Neural cell (in vitro differentiated cells): Measurements from ENCODE around the gene NTHL1.

ENCODE experiments used
- EP300 ChIP-seq: fragments of 450-650 bp; conservative IDR thresholded peaks from 2 replicates; pipeline ENCODE4 v1.6.1; 2014; ENCODE audit warnings: antibody characterized with exemption, mild to moderate bottlenecking, moderate library complexity; ENCODE audit not compliant: poor library complexity, severe bottlenecking
- EZH2 ChIP-seq: fragments of 200-600, 300-800 bp; shearing (Covaris generic), sonication (generic); IDR thresholded peaks from 2 replicates; pipeline ENCODE4 v1.6.1; 2014; ENCODE audit warnings: antibody characterized with exemption, low read length, borderline replicate concordance, mild to moderate bottlenecking; ENCODE audit not compliant: insufficient read depth, poor library complexity, severe bottlenecking
- MXI1 ChIP-seq: fragments of 450-650 bp; conservative IDR thresholded peaks from 2 replicates; pipeline ENCODE4 v1.6.1; 2014; ENCODE audit warnings: antibody characterized with exemption, mild to moderate bottlenecking; ENCODE audit not compliant: poor library complexity, severe bottlenecking
- POLR2AphosphoS5 ChIP-seq: IDR thresholded peaks from 2 replicates; pipeline ENCODE4 v1.6.1; 2012
- RAD21 ChIP-seq: fragments of 450-650 bp; conservative IDR thresholded peaks from 2 replicates; pipeline ENCODE4 v1.6.1; 2014; ENCODE audit warnings: antibody characterized with exemption, mild to moderate bottlenecking, moderate library complexity
- TF ChIP-seq, protein P1 (sequence below): fragments of 450-650 bp; IDR thresholded peaks from 2 replicates; pipeline ENCODE4 v1.5.1; 2014; ENCODE audit warnings: antibody characterized with exemption, mild to moderate bottlenecking, moderate library complexity; ENCODE audit not compliant: poor library complexity, severe bottlenecking
- TF ChIP-seq, protein P2 (sequence below): IDR thresholded peaks from 2 replicates; pipeline ENCODE4 v1.6.1; 2012; ENCODE audit warnings: borderline replicate concordance

DNA sequence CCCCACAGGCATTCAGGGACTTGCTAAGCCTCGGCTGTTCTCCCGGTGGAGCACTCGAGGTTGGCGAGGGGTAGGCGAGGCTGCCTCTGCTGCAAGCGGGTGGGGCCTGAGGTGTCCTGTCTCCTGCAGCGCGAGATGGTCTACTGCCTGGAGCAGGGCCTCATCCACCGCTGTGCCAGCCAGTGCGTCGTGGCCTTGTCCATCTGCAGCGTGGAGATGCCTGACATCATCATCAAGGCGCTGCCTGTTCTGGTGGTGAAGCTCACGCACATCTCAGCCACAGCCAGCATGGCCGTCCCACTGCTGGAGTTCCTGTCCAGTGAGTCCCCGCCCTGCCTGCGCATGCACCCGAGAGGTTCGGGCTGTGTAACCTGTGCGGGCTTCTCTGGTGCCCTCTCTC lies 26.4 kb upstream of the NTHL1 start:
- TF ChIP-seq RAD21, result no peak
- no peak for TF ChIP-seq EZH2
- TF ChIP-seq, protein P1, sequence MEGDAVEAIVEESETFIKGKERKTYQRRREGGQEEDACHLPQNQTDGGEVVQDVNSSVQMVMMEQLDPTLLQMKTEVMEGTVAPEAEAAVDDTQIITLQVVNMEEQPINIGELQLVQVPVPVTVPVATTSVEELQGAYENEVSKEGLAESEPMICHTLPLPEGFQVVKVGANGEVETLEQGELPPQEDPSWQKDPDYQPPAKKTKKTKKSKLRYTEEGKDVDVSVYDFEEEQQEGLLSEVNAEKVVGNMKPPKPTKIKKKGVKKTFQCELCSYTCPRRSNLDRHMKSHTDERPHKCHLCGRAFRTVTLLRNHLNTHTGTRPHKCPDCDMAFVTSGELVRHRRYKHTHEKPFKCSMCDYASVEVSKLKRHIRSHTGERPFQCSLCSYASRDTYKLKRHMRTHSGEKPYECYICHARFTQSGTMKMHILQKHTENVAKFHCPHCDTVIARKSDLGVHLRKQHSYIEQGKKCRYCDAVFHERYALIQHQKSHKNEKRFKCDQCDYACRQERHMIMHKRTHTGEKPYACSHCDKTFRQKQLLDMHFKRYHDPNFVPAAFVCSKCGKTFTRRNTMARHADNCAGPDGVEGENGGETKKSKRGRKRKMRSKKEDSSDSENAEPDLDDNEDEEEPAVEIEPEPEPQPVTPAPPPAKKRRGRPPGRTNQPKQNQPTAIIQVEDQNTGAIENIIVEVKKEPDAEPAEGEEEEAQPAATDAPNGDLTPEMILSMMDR, result no peak
- no peak for TF ChIP-seq POLR2AphosphoS5
- no peak for TF ChIP-seq EP300
- TF ChIP-seq, protein P2, sequence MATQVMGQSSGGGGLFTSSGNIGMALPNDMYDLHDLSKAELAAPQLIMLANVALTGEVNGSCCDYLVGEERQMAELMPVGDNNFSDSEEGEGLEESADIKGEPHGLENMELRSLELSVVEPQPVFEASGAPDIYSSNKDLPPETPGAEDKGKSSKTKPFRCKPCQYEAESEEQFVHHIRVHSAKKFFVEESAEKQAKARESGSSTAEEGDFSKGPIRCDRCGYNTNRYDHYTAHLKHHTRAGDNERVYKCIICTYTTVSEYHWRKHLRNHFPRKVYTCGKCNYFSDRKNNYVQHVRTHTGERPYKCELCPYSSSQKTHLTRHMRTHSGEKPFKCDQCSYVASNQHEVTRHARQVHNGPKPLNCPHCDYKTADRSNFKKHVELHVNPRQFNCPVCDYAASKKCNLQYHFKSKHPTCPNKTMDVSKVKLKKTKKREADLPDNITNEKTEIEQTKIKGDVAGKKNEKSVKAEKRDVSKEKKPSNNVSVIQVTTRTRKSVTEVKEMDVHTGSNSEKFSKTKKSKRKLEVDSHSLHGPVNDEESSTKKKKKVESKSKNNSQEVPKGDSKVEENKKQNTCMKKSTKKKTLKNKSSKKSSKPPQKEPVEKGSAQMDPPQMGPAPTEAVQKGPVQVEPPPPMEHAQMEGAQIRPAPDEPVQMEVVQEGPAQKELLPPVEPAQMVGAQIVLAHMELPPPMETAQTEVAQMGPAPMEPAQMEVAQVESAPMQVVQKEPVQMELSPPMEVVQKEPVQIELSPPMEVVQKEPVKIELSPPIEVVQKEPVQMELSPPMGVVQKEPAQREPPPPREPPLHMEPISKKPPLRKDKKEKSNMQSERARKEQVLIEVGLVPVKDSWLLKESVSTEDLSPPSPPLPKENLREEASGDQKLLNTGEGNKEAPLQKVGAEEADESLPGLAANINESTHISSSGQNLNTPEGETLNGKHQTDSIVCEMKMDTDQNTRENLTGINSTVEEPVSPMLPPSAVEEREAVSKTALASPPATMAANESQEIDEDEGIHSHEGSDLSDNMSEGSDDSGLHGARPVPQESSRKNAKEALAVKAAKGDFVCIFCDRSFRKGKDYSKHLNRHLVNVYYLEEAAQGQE, result no peak
- TF ChIP-seq MXI1, result no peak
